ENCODE results near the gene RFTN1. TPM values are rescaled to one million over a fixed set of nuclear protein-coding genes. Genes with fewer than 3 reads are reported as not detected.

RFTN1 gene
- total RNA-seq, 1 donor from 2014 or later, result 25.0 TPM

- intact Hi-C loops (cut with micrococcal nuclease), result no loop called here
- DNase-seq (no peak), ATAC-seq (no peak)
These were observed 2.7 kb downstream of the RFTN1 start for GRCh38 chr3:16510620-16511319.

DNA sequence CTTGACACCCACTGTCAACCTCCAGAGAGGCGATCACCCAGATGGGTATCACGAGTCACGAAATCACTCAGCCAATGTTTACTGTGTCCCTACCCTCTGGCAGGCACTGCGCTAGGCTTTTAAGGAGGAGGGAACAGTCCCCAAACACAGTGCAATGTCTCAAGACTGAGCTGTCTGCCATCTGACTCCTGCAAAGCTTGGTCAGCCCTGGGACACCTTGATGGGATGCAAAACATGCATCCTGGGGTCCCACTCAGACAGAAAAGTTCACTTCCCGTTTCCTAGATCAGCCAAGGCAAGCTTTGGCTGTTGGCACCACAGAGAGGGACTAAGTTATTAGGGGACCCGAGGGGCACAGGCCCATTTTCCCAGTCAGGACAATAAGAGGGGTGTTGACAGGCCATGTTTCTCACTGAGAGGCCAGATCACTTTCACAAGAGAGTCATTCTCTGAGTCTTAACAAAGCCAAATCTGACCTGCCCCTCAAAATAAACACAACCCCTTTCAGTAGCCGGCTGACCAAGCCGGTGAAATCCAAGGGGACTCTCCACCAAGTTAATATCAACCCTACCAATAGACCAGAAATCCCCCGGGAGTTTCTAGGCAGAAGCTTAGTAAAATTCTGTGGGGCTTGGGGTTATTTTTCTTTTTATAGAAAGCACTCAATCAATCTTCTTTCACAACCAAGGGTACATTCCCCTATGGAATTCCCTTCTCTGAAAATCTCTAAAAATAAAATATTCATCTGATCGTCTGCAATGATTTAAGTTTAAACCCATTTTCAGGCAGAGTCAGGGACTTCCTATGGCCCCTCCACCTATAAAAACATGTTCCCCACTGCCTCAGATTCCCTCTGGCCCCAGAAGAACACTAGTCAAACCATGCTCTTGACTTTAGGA is 3.5 kb downstream of the RFTN1 start:
- no peak for ATAC-seq
- intact Hi-C loops (cut with micrococcal nuclease), result no loop called here

GRCh38 chr3:16508591-16508995 is 4.9 kb downstream of the RFTN1 start:
- intact Hi-C loops (cut with micrococcal nuclease), result no loop called here
- ATAC-seq, result no peak
- DNase-seq, result no peak

More for the DNA sequence above, 3.5 kb downstream of the RFTN1 start:
- DNase-seq, result no peak

- DNase-seq (no peak), ATAC-seq (no peak)
- intact Hi-C loops (cut with micrococcal nuclease), result no loop called here
These were observed 5.3 kb downstream of the RFTN1 start for GRCh38 chr3:16508243-16508578.

- intact Hi-C loops (cut with micrococcal nuclease), result no loop called here
- no peak for DNase-seq
- ATAC-seq, result no peak
These were observed 5.8 kb downstream of the RFTN1 start for GRCh38 chr3:16507578-16508242.

- intact Hi-C loops (cut with micrococcal nuclease), result no loop called here
- no peak for DNase-seq
- no peak for ATAC-seq
These were observed 6.5 kb downstream of the RFTN1 start for GRCh38 chr3:16506884-16507577.

DNA sequence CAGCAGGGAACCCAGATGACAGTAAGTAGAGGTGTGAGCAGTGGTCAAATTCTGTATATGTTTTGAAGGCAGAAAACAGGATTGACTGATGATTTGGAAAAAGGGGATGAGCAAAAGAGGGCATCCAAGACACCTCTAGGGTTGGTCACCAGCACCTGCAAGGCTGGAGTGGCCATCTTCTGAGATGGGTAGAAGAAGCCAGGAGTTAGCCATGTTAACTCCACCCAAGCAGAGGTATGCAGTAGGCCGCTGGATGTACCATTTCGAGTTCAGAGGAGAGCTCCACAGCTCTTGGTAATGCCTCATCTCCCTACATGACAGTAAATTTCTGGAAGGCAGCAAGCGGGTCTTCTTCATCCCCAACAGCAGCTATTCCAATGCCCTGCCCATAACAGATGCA is 7.0 kb downstream of the RFTN1 start:
- DNase-seq, result no peak
- intact Hi-C loops (cut with micrococcal nuclease), result no loop called here
- ATAC-seq, result no peak

DNA sequence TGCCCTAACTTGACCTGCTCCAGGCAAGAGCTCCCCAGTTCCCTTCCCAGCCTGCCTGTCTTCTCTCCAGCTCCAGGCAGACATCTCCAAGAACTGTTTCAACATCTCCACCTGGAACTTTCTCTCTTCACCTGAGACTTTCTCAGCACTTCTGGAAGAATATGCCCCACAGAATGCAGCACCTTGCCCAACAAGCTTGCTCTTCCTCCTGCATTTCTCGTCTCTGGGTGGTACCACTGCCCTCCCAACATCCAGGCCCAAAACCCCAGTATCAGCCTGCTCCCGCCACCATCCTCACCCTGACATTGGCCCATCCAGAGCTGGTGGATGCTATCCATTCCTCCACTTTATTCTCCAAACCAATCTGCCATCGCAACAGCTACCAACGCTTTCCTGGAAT is 8.8 kb downstream of the RFTN1 start:
- DNase-seq, result no peak
- no peak for ATAC-seq
- intact Hi-C loops (cut with micrococcal nuclease), result no loop called here

GRCh38 chr3:16504242-16504641 is 9.3 kb downstream of the RFTN1 start:
- intact Hi-C loops (cut with micrococcal nuclease), result no loop called here
- DNase-seq, result no peak
- ATAC-seq, result no peak

DNA sequence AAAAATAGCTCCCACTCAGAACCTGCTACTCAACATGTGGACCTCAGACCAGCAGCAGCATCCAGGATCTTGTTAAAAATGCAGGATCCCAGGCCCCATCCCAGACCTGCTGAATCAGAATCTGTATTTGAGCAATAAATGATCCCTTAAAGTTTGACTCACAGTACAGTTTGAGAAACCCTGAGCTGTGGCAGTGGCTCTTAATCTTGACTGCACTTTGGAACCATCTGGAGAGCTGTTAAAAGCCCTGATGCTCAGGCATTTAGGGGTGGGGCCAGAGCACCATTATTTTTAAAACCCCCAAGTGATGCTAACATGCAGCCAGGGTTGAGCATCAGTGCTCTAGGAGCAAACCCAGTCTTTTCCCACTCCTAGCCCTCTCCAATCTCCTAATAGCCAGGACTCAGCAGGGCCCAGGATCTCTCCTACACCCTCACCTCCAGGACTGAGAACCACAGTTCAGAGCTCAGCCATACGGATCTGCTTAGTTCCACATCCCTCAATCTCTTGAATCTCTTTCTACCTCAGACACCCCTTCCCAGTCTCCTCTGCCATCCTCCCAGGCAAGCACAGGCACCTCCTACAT is 10.2 kb downstream of the RFTN1 start:
- ATAC-seq (no peak), DNase-seq (no peak)
- intact Hi-C loops (cut with micrococcal nuclease), result no loop called here

- intact Hi-C loops (cut with micrococcal nuclease), result no loop called here
- ATAC-seq (no peak), DNase-seq (no peak)
These were observed 11.1 kb downstream of the RFTN1 start for GRCh38 chr3:16502347-16502908.

DNA sequence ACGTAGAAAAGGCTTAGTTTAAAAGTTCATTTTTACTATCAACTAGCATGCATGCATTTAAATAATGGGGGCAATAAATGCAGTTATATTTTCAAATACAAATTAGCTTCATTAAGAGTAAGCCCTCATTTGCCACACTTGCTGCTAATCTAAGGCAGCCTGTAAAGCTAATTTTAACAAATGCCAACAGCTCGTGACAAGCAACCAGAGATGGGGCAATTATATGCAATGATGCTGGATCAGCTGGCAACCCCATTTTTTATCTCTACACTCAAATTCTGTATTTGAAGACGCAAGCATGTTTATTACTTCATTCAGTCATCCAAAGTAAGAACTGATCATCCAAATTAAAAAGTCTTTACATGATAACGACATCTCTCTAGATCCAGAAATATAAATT is 12.1 kb downstream of the RFTN1 start:
- DNase-seq (no peak), ATAC-seq (no peak)
- intact Hi-C loops (cut with micrococcal nuclease), result no loop called here

DNA sequence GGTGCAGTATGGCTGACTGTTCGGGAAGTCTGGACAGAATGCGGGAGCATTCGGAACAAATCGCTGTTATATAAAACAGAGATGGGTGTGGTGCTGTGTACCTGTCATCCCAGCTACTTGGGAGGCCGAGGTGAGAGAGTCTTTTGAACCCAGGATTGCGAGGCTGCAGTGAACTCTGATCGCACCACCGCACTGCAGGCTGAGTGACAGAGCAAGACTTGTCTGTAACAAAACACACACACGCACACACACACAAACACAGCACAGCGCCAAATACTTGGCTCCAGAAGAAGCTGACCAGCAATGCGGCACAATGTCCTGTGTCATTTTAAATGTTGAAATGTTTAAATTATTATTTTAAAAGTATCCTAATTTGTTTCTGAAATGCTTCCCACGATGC is 12.6 kb downstream of the RFTN1 start:
- intact Hi-C loops (cut with micrococcal nuclease), result no loop called here

DNA sequence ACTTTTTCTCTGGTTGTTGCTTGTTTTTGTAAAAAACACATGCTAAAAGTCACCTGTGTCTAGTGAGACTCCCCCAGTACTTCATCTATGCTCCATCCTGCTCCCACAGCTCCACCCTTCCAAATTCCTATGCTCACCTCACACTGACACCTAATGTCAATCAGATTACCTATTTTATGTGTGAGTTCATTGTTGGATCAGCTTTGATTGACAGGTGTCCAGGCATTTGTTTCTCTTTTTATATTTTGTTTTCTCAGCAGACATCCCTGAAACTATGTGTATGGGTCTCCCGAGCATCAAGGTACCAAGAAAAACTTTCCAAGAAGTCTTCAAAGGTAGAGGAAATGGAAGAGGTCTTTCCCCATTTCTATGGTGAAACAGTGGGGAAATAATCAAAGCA is 13.4 kb downstream of the RFTN1 start:
- ATAC-seq (no peak), DNase-seq (no peak)
- intact Hi-C loops (cut with micrococcal nuclease), result no loop called here

More for the DNA sequence above, 12.6 kb downstream of the RFTN1 start:
- ATAC-seq (no peak), DNase-seq (no peak)

DNA sequence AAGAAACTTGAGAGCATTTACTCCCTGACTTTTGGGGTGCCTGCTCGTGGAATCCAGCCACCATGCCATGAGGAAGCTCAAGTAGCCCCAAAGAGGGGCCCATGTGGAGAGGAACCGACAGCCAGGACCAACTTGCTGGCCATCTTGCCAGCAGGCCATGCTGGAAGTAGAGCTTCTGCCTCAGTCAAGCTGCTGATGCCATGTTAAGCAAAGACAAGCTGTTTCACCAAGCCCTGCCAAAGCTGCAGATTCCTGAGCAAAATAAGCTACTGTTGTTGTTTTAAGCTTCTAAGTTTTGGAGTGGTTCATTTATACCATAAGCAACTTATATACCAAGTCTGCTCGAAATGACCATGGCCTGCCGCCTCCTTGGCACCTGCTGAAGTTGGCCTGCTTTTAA is 14.1 kb downstream of the RFTN1 start:
- no peak for DNase-seq
- intact Hi-C loops (cut with micrococcal nuclease), result no loop called here
- ATAC-seq, result no peak

DNA sequence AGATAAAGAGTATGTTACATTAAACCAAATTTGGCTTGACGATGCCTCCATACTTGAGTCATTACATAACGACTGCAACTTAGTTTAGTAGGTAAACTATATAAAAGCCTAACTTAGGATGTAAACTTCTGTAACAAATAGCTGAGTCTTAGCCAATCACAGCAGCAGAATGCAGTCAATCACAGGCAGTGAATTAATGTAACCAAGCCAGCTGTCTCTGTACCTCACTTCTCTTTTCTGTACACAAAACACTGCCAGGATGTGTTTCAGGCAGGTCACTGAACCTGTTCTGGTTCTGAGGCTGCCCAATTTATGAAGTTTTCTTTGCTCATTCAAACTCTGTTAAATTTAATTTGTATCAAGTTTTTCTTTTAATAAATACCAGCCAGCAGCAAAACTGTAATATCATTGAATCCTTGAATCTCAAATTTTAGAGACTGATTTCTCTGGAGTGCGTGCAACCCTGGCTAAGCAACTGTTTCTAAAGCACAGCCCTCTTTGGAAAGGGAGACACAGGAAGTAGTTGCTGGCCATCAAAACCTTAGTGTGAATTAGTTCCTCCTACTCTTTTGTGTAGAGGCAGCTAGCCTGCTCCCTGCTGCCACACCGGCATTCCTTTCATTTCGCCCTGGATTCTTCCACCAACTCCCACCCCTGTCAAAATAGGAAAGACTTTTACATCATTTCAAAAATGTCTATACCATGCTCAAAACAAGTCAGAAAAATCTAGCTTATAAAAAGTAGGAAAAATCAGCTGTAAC is 15.2 kb downstream of the RFTN1 start:
- no peak for DNase-seq
- intact Hi-C loops (cut with micrococcal nuclease), result no loop called here
- no peak for ATAC-seq

DNA sequence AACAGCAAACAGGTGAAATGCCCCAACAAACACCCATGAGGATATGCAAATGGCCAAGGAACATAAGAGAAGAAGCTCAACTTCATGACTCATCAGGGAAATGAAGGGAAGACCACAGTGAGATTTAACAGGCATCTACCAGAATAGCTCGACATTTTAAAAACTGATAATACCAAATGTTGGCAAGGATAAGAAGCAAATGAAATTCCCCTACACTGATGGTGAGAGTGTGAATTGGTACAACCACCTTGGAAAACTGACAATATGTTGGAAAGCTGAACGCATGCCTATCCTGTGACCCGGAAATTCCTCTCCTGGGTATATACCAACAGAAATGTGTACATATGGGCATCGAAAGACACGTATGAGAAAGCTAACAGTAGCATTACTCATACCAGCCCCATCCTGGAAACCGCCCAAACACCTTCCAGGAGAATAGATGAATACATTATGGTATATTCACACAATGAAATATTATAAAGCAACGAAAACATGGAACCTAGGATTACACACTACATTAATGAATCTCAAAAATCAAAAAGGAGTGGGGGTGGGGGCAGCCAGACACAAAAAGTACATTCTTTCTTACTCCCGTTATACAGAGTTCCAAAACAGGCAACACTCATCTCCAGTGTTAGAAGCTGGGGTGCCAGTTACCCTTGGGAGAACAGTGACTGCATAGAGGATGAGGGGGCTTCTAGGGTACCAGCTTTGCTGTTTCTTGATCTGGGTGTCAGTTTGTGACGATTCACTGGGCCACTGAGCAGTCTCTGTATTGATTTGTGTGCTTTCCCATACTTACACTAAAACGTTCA is 16.9 kb downstream of the RFTN1 start:
- peak; percentile 54 for ATAC-seq
- intact Hi-C loops (cut with micrococcal nuclease), result no loop called here
- no peak for DNase-seq

DNA sequence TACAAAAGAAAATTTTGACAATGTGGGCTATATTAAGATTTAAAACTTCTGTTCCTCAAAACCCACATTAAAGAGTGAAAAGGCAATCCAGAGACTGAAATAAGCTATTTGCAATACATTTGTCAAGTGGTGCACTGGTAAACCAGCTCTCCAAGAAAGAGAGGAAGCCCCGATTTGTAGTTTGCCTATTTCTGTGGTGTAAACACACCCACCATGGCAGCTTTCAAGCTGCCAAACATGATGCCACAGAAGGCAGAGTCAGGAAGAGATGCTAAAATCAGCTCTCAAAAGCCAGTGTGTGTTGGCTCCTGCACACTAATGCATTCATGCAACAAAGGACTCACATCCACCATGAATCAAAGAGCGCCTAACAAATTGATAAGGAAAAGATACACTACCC is 17.5 kb downstream of the RFTN1 start:
- intact Hi-C loops (cut with micrococcal nuclease), result no loop called here
- ATAC-seq (no peak), DNase-seq (no peak)

Data from left ventricle myocardium superior (tissue), 1 donor.